Left hindlimb (tissue), 1 donor: ENCODE data around the gene SLC8A3.

ENCODE experiments used
- DNase-seq: peaks from one replicate; pipeline ENCODE4 v3.0.0-alpha.2; 2018

The SLC8A3 gene

DNA sequence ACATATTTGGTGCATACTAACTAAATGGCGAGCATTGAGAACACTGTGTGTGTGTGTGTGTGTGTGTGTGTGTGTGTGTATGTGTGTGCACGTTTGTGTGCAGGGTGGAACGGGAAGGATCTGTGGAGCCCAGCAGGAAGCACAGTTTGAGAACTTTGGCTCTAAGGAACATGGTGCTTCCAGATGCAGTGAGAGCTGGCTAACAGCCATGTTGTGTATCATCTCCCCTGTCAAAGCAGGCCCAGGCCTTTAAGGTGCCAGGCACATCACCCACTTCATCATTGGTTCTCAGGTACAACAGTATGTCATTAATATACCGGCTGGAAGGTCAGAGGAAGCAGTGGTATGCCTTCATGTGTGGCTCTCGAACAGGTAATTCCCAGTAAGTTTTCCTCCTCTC, 72.5 kb downstream of the SLC8A3 start:
- DNase-seq, result no peak

GRCh38 chr14:70114621-70115156, 74.1 kb downstream of the SLC8A3 start:
- DNase-seq, result no peak

GRCh38 chr14:70113211-70113610, 75.5 kb downstream of the SLC8A3 start:
- no peak for DNase-seq

- no peak for DNase-seq
These were observed 80.3 kb downstream of the SLC8A3 start for GRCh38 chr14:70108419-70108818.

DNA sequence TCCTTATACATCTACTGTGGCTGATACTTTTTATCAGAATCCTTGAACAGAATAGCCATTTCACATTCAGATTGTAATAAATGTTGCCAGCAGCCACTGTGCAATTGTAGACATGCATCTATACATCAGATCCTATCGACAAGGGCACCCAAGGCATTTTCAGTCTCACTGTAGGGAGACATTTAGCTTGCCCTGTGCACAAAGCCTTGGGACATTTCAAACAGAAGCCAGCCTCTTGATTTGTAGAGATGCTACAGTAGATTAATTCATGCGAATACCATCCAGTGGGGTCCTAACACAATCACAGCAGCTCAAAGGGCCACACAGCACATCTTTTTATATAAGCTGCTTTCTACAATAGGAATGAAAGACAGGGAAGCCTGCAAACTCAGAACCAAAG, 81.4 kb downstream of the SLC8A3 start:
- DNase-seq, result no peak

- DNase-seq, result no peak
These were observed 88.7 kb downstream of the SLC8A3 start for GRCh38 chr14:70100071-70100470.

- DNase-seq, result no peak
These were observed 90.4 kb downstream of the SLC8A3 start for GRCh38 chr14:70098250-70098809.

- DNase-seq, result no peak
These were observed 91.0 kb downstream of the SLC8A3 start for GRCh38 chr14:70097576-70098249.

DNA sequence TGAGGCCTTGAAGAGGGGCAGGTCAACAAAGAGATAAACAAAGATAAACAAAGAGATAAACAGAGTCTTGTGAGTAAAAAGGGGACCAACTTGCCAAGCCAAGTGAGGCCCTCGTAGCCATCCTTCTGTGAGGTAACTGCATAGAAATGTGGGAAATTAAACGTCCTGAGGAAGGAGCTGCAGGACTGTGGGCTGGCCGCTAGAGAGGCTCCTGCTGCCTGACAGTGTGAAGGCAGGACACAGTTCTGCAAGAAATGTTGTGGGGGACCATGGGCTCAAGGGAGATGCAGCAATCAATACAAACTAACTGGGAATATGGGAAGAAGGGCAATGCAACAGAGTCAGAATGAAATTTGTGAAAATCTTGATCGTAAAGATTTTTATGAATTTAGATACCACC, 91.9 kb downstream of the SLC8A3 start:
- DNase-seq, result no peak

DNA sequence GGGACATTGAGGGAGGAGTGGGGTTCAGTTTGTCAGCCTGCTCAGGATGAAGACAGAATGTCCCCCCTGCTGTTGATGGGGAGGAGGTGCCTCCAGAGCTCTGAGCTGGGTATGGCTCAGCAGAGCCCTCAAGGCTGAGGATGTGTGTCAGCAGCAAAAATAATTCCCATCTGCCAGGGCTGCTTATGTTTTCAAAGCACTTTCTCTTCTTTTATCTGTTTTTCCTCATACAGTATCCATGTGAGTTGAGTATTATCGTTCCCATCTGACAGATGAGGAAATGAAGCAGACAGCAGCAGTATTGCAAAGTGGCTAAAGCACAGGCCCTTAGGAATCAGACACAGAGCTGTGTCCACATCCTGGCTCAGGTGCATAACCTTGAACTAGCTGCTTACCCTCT, 94.1 kb downstream of the SLC8A3 start:
- DNase-seq, result no peak

GRCh38 chr14:70094106-70094505, 94.6 kb downstream of the SLC8A3 start:
- no peak for DNase-seq

- no peak for DNase-seq
These were observed 95.6 kb downstream of the SLC8A3 start for GRCh38 chr14:70093156-70093555.

DNA sequence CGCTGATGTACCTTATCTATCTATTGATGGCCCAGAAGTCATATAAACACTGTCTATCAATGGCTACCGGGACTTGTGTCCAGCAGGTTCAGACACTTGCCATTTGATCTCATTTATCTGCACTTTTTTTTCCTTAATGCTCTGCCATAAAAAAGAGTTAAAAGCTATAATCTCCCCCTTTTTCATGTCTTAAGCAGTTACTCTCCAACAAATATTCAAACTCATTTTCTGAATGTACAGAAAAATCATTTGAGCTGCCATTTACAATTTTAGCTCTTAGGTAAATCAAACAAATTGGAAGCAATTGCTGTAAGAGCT, 101.4 kb downstream of the SLC8A3 start:
- DNase-seq, result no peak

- DNase-seq, result no peak
These were observed 101.9 kb downstream of the SLC8A3 start for GRCh38 chr14:70086685-70087379.

DNA sequence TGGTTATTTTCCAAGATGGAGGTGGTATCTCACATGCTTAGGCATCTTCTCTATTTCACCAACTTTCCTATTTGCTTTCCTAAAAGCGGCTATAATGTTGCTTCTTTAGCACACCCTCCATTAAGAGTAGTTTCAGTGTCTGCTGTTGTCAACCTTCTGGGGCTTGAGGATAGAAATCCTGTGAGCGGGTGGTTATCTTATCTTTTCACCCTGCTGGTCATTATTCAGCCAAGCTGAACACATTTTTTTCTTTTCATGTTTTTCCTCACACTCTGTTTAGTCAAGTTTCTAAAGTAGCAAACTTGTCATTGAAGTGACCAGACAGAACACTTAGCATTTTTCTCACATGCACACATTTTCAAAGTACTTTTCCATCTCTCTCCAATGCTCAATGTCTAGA, 104.5 kb downstream of the SLC8A3 start:
- no peak for DNase-seq

GRCh38 chr14:70082394-70082793, 106.4 kb downstream of the SLC8A3 start:
- DNase-seq, result no peak

- DNase-seq, result no peak
These were observed 108.7 kb downstream of the SLC8A3 start for GRCh38 chr14:70080076-70080475.

GRCh38 chr14:70078329-70078728, 110.4 kb downstream of the SLC8A3 start:
- DNase-seq, result no peak

GRCh38 chr14:70077720-70078119, 111.0 kb downstream of the SLC8A3 start:
- DNase-seq, result no peak

- no peak for DNase-seq
These were observed 111.7 kb downstream of the SLC8A3 start for GRCh38 chr14:70077005-70077404.

GRCh38 chr14:70073924-70074566, 114.7 kb downstream of the SLC8A3 start:
- DNase-seq, result peak; percentile 42

GRCh38 chr14:70069186-70069585, 119.6 kb downstream of the SLC8A3 start:
- no peak for DNase-seq

GRCh38 chr14:70067810-70068209, 120.9 kb downstream of the SLC8A3 start:
- no peak for DNase-seq
